Measurements from ENCODE around the gene RPTOR.
A peak's percentile ranks its signal among the peaks of the same experiment; 100 is the strongest.

The RPTOR gene

GRCh38 chr17:80650751-80651518, 106.3 kb downstream of the RPTOR start:
- Histone ChIP-seq H3K9me3 (ENCODE audit: control insufficient read depth in 1 of 2, low read length in 2 of 2) (no peaks in the 10 kb centered on the region), H3K4me3 (ENCODE audit: low read depth in 1 of 2, low read length in 2 of 2) (no peak overlapping the region), H3K27me3 (ENCODE audit: low read depth, low read length) (no peaks in the 10 kb centered on the region), H3K36me3 (ENCODE audit: control insufficient read depth in 1 of 2, insufficient read depth in 2 of 2, low read length in 2 of 2) (no peaks in the 10 kb centered on the region), H3K27ac (ENCODE audit: low read length) (no peak overlapping the region), H3K4me1 (ENCODE audit: control insufficient read depth in 1 of 2, insufficient read depth in 2 of 2, low read length in 2 of 2) (peaks cover 5 to 7% of the 10 kb centered on the region in 2 donors)

- H3K4me1 ChIP-seq (ENCODE audit: control insufficient read depth in 1 of 2, insufficient read depth in 2 of 2, low read length in 2 of 2): peaks cover 5 to 7% of the 10 kb centered on the region in 2 donors
- H3K27me3 ChIP-seq (ENCODE audit: low read depth, low read length): no peaks in the 10 kb centered on the region
- H3K27ac ChIP-seq (ENCODE audit: low read length): no peak overlapping the region
- H3K36me3 ChIP-seq (ENCODE audit: control insufficient read depth in 1 of 2, insufficient read depth in 2 of 2, low read length in 2 of 2): no peaks in the 10 kb centered on the region
- H3K9me3 ChIP-seq (ENCODE audit: control insufficient read depth in 1 of 2, low read length in 2 of 2): peaks cover 0 to 4% of the 10 kb centered on the region in 2 donors
- no peak overlapping the region for H3K4me3 ChIP-seq (ENCODE audit: low read depth in 1 of 2, low read length in 2 of 2)
Observed at GRCh38 chr17:80652756-80653330, 108.2 kb downstream of the RPTOR start.

GRCh38 chr17:80653856-80654255, 109.2 kb downstream of the RPTOR start:
- Histone ChIP-seq H3K36me3 (ENCODE audit: control insufficient read depth in 1 of 2, insufficient read depth in 2 of 2, low read length in 2 of 2) (no peaks in the 10 kb centered on the region), H3K4me1 (ENCODE audit: control insufficient read depth in 1 of 2, insufficient read depth in 2 of 2, low read length in 2 of 2) (peaks cover 5 to 7% of the 10 kb centered on the region in 2 donors), H3K9me3 (ENCODE audit: control insufficient read depth in 1 of 2, low read length in 2 of 2) (peaks cover 0 to 4% of the 10 kb centered on the region in 2 donors), H3K27me3 (ENCODE audit: low read depth, low read length) (no peaks in the 10 kb centered on the region), H3K27ac (ENCODE audit: low read length) (no peak overlapping the region), H3K4me3 (ENCODE audit: low read depth in 1 of 2, low read length in 2 of 2) (no peak overlapping the region)

DNA sequence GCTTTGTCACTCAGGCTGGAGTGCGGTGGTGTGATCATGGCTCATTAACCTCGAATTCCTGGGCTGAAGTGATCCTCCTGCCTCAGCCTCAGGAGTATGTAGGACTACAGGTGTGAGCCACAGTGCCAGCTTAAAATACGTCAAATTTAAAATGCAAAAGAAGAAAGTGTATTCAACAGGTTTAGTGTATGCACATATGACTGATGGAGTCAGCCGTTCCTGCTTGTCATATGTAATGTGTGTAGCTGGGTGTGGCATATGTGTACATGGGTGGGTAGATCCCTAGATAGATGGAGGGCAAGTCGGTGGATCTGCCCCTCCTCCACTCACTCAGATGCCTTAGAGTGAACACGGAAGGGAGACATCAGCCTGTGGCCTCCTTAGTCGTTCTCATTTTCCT, 111.0 kb downstream of the RPTOR start:
- Histone ChIP-seq H3K36me3 (ENCODE audit: control insufficient read depth in 1 of 2, insufficient read depth in 2 of 2, low read length in 2 of 2) (no peaks in the 10 kb centered on the region), H3K4me3 (ENCODE audit: low read depth in 1 of 2, low read length in 2 of 2) (no peak overlapping the region), H3K27me3 (ENCODE audit: low read depth, low read length) (no peaks in the 10 kb centered on the region), H3K27ac (ENCODE audit: low read length) (no peak overlapping the region), H3K4me1 (ENCODE audit: control insufficient read depth in 1 of 2, insufficient read depth in 2 of 2, low read length in 2 of 2) (no peaks in the 10 kb centered on the region), H3K9me3 (ENCODE audit: control insufficient read depth in 1 of 2, low read length in 2 of 2) (peaks cover 0 to 4% of the 10 kb centered on the region in 2 donors)

GRCh38 chr17:80656590-80656989, 112.0 kb downstream of the RPTOR start:
- Histone ChIP-seq H3K9me3 (ENCODE audit: control insufficient read depth in 1 of 2, low read length in 2 of 2) (peaks cover 0 to 4% of the 10 kb centered on the region in 2 donors), H3K36me3 (ENCODE audit: control insufficient read depth in 1 of 2, insufficient read depth in 2 of 2, low read length in 2 of 2) (no peaks in the 10 kb centered on the region), H3K4me3 (ENCODE audit: low read depth in 1 of 2, low read length in 2 of 2) (no peak overlapping the region), H3K4me1 (ENCODE audit: control insufficient read depth in 1 of 2, insufficient read depth in 2 of 2, low read length in 2 of 2) (no peaks in the 10 kb centered on the region), H3K27ac (ENCODE audit: low read length) (no peak overlapping the region), H3K27me3 (ENCODE audit: low read depth, low read length) (no peaks in the 10 kb centered on the region)

DNA sequence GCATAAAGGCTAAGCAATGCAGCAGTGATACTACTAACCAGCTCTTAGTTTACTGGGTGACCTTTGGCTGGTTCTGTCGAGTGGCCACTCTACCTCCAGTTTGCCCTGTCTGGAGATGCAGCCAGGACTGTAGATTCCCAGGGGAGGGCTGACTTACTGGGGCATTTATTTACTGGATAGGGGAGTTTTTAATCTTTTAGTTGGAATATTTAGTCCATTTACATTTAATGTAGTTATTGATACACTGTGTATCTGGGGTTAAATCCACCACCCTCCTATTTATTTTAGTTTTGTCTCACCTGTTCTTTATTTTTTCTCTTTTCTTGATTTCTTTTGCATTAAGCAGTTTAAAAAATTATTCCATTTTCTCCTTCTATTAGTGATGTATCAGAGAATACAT, 112.9 kb downstream of the RPTOR start:
- Histone ChIP-seq H3K9me3 (ENCODE audit: control insufficient read depth in 1 of 2, low read length in 2 of 2) (peaks cover 0 to 4% of the 10 kb centered on the region in 2 donors), H3K27ac (ENCODE audit: low read length) (no peak overlapping the region), H3K4me3 (ENCODE audit: low read depth in 1 of 2, low read length in 2 of 2) (no peak overlapping the region), H3K36me3 (ENCODE audit: control insufficient read depth in 1 of 2, insufficient read depth in 2 of 2, low read length in 2 of 2) (no peaks in the 10 kb centered on the region), H3K4me1 (ENCODE audit: control insufficient read depth in 1 of 2, insufficient read depth in 2 of 2, low read length in 2 of 2) (no peaks in the 10 kb centered on the region), H3K27me3 (ENCODE audit: low read depth, low read length) (no peaks in the 10 kb centered on the region)

DNA sequence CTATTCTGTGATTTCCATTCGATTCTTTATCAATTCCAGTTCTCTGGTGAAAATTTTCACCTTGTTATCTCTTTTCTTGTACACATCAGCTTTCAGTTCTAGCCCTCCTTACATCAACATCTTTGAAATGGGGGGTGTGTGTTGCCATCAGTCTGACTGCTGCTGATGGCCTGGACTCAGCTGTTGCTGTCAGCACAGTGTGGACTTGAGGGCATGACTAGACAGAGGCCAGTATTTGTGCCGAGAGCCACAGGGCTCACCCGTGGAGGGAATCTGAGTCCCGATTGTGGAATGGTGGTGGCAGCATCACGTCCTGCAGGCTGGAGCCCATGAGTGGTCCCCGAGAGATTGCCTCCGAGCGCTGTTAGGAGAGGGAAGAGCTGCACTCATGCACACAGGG, 114.2 kb downstream of the RPTOR start:
- H3K4me3 ChIP-seq (ENCODE audit: low read depth in 1 of 2, low read length in 2 of 2): no peak overlapping the region
- H3K9me3 ChIP-seq (ENCODE audit: control insufficient read depth in 1 of 2, low read length in 2 of 2): peaks cover 0 to 4% of the 10 kb centered on the region in 2 donors
- peaks cover 0 to 8% of the 10 kb centered on the region in 2 donors for H3K4me1 ChIP-seq (ENCODE audit: control insufficient read depth in 1 of 2, insufficient read depth in 2 of 2, low read length in 2 of 2)
- H3K27me3 ChIP-seq (ENCODE audit: low read depth, low read length): no peaks in the 10 kb centered on the region
- H3K36me3 ChIP-seq (ENCODE audit: control insufficient read depth in 1 of 2, insufficient read depth in 2 of 2, low read length in 2 of 2): no peaks in the 10 kb centered on the region
- H3K27ac ChIP-seq (ENCODE audit: low read length): no peak overlapping the region

DNA sequence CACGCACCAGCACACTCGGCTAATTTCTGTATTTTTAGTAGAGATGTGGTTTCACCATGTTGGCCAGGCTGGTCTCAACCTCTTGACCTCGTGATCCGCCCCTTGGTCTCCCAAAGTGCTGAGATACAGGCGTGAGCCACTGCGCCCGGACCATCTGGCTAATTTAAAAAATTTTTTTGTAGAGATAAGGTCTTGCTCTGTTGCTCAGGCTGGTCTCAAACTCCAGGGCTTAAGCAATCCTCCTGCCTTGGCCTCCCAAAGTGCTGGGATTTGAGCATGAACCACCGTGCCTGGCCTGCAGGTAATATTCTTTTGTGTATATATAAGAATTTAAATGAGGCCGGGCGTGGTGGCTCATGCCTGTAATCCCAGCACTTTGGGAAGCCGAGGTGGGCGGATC, 115.0 kb downstream of the RPTOR start:
- no peaks in the 10 kb centered on the region for H3K36me3 ChIP-seq (ENCODE audit: control insufficient read depth in 1 of 2, insufficient read depth in 2 of 2, low read length in 2 of 2)
- H3K4me3 ChIP-seq (ENCODE audit: low read depth in 1 of 2, low read length in 2 of 2): no peak overlapping the region
- no peak overlapping the region for H3K27ac ChIP-seq (ENCODE audit: low read length)
- peaks cover 0 to 4% of the 10 kb centered on the region in 2 donors for H3K9me3 ChIP-seq (ENCODE audit: control insufficient read depth in 1 of 2, low read length in 2 of 2)
- H3K4me1 ChIP-seq (ENCODE audit: control insufficient read depth in 1 of 2, insufficient read depth in 2 of 2, low read length in 2 of 2): peaks cover 5 to 16% of the 10 kb centered on the region in 2 donors
- no peaks in the 10 kb centered on the region for H3K27me3 ChIP-seq (ENCODE audit: low read depth, low read length)

- Histone ChIP-seq H3K4me1 (ENCODE audit: control insufficient read depth in 1 of 2, insufficient read depth in 2 of 2, low read length in 2 of 2) (peaks cover 5 to 16% of the 10 kb centered on the region in 2 donors), H3K36me3 (ENCODE audit: control insufficient read depth in 1 of 2, insufficient read depth in 2 of 2, low read length in 2 of 2) (no peaks in the 10 kb centered on the region), H3K27me3 (ENCODE audit: low read depth, low read length) (no peaks in the 10 kb centered on the region), H3K27ac (ENCODE audit: low read length) (no peak overlapping the region), H3K9me3 (ENCODE audit: control insufficient read depth in 1 of 2, low read length in 2 of 2) (peaks cover 0 to 4% of the 10 kb centered on the region in 2 donors), H3K4me3 (ENCODE audit: low read depth in 1 of 2, low read length in 2 of 2) (no peak overlapping the region)
Observed at GRCh38 chr17:80660527-80661198, 116.0 kb downstream of the RPTOR start.

DNA sequence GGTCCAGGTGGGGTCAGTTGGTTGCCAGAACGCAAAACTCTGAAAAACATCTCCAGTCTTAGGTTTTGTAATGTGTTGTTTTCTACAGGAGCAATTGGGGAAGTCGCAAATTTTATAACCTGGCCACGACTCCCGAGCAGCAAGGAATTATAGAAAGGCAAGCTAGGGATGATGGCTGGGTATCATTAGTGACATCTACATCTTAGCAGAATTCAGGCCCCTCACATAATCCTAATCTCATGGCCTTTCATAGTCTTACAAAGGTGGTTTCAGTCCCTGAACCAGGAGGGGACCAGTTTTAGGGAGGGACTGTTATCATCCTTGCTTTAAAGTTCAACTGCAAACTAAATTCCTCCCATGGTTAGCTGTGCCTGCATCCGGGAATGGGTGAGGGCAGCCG, 117.9 kb downstream of the RPTOR start:
- Histone ChIP-seq H3K27me3 (ENCODE audit: low read depth, low read length) (no peaks in the 10 kb centered on the region), H3K4me1 (ENCODE audit: control insufficient read depth in 1 of 2, insufficient read depth in 2 of 2, low read length in 2 of 2) (peaks cover 5 to 16% of the 10 kb centered on the region in 2 donors), H3K9me3 (ENCODE audit: control insufficient read depth in 1 of 2, low read length in 2 of 2) (peaks cover 0 to under 1% of the 10 kb centered on the region in 2 donors), H3K4me3 (ENCODE audit: low read depth in 1 of 2, low read length in 2 of 2) (no peak overlapping the region), H3K36me3 (ENCODE audit: control insufficient read depth in 1 of 2, insufficient read depth in 2 of 2, low read length in 2 of 2) (no peaks in the 10 kb centered on the region), H3K27ac (ENCODE audit: low read length) (no peak overlapping the region)

DNA sequence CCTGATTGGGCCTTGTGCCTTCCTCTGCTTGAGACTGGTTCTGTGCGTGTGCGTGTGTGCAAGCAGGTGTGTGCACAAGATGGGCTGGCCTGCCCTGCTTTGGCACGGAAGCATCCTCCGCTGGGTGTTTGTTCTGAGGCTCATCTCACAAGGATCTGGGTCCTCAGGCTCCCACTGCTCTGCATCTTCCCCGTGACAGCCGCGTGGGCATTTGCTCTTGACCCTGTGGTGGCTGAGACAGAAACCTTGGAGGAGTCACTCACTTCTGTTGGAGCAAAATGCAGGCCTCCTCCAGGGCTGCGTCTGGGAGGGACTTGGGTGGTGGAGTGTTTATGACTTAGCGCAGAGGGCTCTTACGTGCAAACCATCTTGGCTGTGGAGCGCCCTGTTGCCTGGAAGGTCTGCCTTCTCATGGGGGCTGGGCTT, 119.2 kb downstream of the RPTOR start:
- H3K36me3 ChIP-seq (ENCODE audit: control insufficient read depth in 1 of 2, insufficient read depth in 2 of 2, low read length in 2 of 2): no peaks in the 10 kb centered on the region
- H3K27me3 ChIP-seq (ENCODE audit: low read depth, low read length): no peaks in the 10 kb centered on the region
- peak overlapping the region; percentile 20 for H3K27ac ChIP-seq (ENCODE audit: low read length)
- H3K4me1 ChIP-seq (ENCODE audit: control insufficient read depth in 1 of 2, insufficient read depth in 2 of 2, low read length in 2 of 2): peaks cover 5 to 16% of the 10 kb centered on the region in 2 donors
- no peak overlapping the region for H3K4me3 ChIP-seq (ENCODE audit: low read depth in 1 of 2, low read length in 2 of 2)
- H3K9me3 ChIP-seq (ENCODE audit: control insufficient read depth in 1 of 2, low read length in 2 of 2): no peaks in the 10 kb centered on the region

All from muscle layer of duodenum (tissue), 2 donors.